ENCODE data around the gene HMX3. TPM values are rescaled to one million over a fixed set of nuclear protein-coding genes. Genes with fewer than 3 reads are reported as not detected.

The HMX3 gene
- total and polyA plus RNA-seq, 2 of the 8 experiments (the other 6 are each of a cell fraction or from before 2014, with no cell fraction given), result 0.05 TPM; not detected in 1

DNA sequence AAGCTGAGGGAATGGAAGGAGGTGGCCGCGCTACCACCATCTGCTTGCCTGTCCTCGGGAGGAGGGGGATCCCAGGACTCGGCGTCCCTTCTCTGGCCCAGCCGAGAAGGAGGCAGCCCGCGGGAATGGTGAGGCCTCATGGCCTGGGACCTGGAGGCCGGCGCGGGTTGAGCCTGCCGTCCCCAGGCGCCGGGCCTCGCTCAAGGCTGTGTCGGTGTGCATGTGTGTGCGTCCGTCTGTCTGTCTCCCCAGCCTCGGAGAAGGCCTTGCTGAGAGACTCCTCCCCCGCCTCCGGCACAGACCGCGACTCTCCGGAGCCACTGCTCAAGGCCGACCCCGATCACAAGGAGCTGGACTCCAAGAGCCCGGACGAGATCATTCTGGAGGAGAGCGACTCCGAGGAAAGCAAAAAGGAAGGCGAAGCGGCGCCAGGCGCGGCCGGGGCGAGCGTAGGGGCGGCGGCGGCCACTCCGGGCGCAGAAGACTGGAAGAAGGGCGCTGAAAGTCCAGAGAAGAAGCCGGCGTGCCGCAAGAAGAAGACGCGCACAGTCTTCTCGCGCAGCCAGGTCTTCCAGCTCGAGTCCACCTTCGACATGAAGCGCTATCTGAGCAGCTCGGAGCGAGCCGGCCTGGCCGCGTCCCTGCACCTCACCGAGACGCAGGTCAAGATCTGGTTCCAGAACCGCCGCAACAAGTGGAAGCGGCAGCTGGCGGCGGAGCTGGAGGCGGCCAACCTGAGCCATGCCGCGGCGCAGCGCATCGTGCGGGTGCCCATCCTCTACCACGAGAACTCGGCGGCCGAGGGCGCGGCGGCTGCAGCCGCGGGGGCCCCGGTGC, 1.3 kb downstream of the HMX3 start (continued):
- TF ChIP-seq SP4 (IDR thresholded peaks at IDR 0.05; ENCODE audit: low read length), result no peak
- no peak for TF ChIP-seq BRCA1 (IDR thresholded peaks at IDR 0.05; ENCODE audit: low read depth, low read length)
- no peak for TF ChIP-seq CTCF (IDR thresholded peaks at IDR 0.05; ENCODE audit: control extremely low read depth in 1 of 3, insufficient read depth in 1 of 3, low read depth in 1 of 3, low read length in 3 of 3)
- no peak for TF ChIP-seq SIRT6 (IDR thresholded peaks at IDR 0.05; ENCODE audit: low read length)
- TF ChIP-seq POLR2AphosphoS5 (IDR thresholded peaks at IDR 0.05; ENCODE audit: low read depth, low read length), result no peak
- no peak for TF ChIP-seq CEBPB (IDR thresholded peaks at IDR 0.05; ENCODE audit: low read depth, low read length)
- peak; percentile 90 for TF ChIP-seq RNF2 (IDR thresholded peaks at IDR 0.05; ENCODE audit: borderline replicate concordance, low read depth, low read length, missing control alignments, poor library complexity, severe bottlenecking)
- peak; percentile 100 for TF ChIP-seq EZH2 (IDR thresholded peaks at IDR 0.05; ENCODE audit: low read depth, low read length, severe bottlenecking)
- no peak; the same call in none of the 2 replicates for TF ChIP-seq TBP (IDR thresholded peaks at IDR 0.05; ENCODE audit: low read depth, low read length)
- no peak for TF ChIP-seq BCL11A (IDR thresholded peaks at IDR 0.05; ENCODE audit: low read depth in 2 of 2, low read length in 2 of 2)
- TF ChIP-seq CBX8 (IDR thresholded peaks at IDR 0.05; ENCODE audit: borderline replicate concordance, low read depth, low read length), result peak; percentile 94; the same call in 1 of the 2 replicates
- TF ChIP-seq TCF12 (IDR thresholded peaks at IDR 0.05; ENCODE audit: low read depth, low read length), result no peak
- no peak for TF ChIP-seq TAF1 (IDR thresholded peaks at IDR 0.05; ENCODE audit: low read depth, low read length)
- TF ChIP-seq, protein P1, sequence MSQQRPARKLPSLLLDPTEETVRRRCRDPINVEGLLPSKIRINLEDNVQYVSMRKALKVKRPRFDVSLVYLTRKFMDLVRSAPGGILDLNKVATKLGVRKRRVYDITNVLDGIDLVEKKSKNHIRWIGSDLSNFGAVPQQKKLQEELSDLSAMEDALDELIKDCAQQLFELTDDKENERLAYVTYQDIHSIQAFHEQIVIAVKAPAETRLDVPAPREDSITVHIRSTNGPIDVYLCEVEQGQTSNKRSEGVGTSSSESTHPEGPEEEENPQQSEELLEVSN (IDR thresholded peaks at IDR 0.05), result no peak
- no peak for TF ChIP-seq HDAC2 (IDR thresholded peaks at IDR 0.05; ENCODE audit: borderline replicate concordance in 1 of 2, low read depth in 2 of 2, low read length in 2 of 2)
- no peak for TF ChIP-seq YY1 (IDR thresholded peaks at IDR 0.05; ENCODE audit: low read depth, low read length)
- no peak for TF ChIP-seq JUND (IDR thresholded peaks at IDR 0.05; ENCODE audit: low read length)
- TF ChIP-seq CHD2 (IDR thresholded peaks at IDR 0.05; ENCODE audit: low read length), result no peak
- TF ChIP-seq SIN3A (conservative IDR thresholded peaks at IDR 0.05 in 1 of 2, IDR thresholded peaks at IDR 0.05 in 1 of 2; ENCODE audit: low read depth in 1 of 2, low read length in 2 of 2), result no peak
- TF ChIP-seq SAP30 (IDR thresholded peaks at IDR 0.05; ENCODE audit: insufficient read depth, insufficient replicate concordance, low read length), result no peak
- TF ChIP-seq CHD1 (IDR thresholded peaks at IDR 0.05; ENCODE audit: low read depth, low read length), result no peak
